Pancreas (tissue), 10 donors: Measurements from ENCODE around the gene POR. TPM values are rescaled to one million over a fixed set of nuclear protein-coding genes. Genes with fewer than 3 reads are reported as not detected.
A peak's percentile ranks its signal among the peaks of the same experiment; 100 is the strongest.

Experiments
- ATAC-seq, 4 donors: fragments of 200-7000 bp; cut with Tn5 transposase; one replicate each; pipeline versions ENCODE4 v1.8.0 to v1.9.1; 2020; ENCODE audit warnings: mild to moderate bottlenecking in 4 of 4, moderate library complexity in 4 of 4
- DNase-seq, 6 donors: peaks; one replicate each; pipeline ENCODE4 v3.0.0-alpha.2; 2020
- FAIRE-seq: peaks from 2 replicates; lab custom pipeline; 2012; peaks lifted over from hg19 to GRCh38; lab: Jason Lieb, UNC
- H3K27ac ChIP-seq, 4 donors: fragments of 200-600 bp; sonication (generic); 1 replicate in 3 of 4; 2 replicates in 1 of 4; pipeline versions ENCODE4 v1.5.0 to v1.8.0; 2020
- H3K27me3 ChIP-seq, 4 donors: fragments of 200-600 bp; one replicate each; pipeline ENCODE4 v1.8.0; 2021
- H3K36me3 ChIP-seq, 3 donors: fragments of 200-600 bp; sonication (generic) in 1 of 3; one replicate each; pipeline versions ENCODE4 v1.5.0 to v1.8.0; 2020 to 2021
- H3K4me1 ChIP-seq, 3 donors: fragments of 200-600 bp; one replicate each; pipeline ENCODE4 v1.8.0; 2021
- H3K4me3 ChIP-seq, 4 donors: fragments of 200-600 bp; sonication (generic) in 2 of 4; one replicate each; pipeline versions ENCODE4 v1.5.0 to v1.8.0; 2020 to 2021
- H3K9me3 ChIP-seq, 4 donors: fragments of 200-600 bp; one replicate each; pipeline ENCODE4 v1.8.0; 2021
- CTCF ChIP-seq, 4 donors: fragments of 200-600 bp; sonication (generic) in 3 of 4; IDR thresholded peaks; one replicate each; pipeline versions ENCODE4 v1.5.0 to v1.8.0; 2021; ENCODE audit warnings: antibody characterized with exemption in 4 of 4
- WGBS, 2 donors: extraction: QIAGEN DNeasy Blood & Tissue Kit; methylation state at CpG; one replicate each; pipeline ENCODE4 v1.1.7; 2013; 5-methylcytosine and 5-hydroxymethylcytosine counted together
- intact Hi-C, 3 donors: fragments of 100-400 bp; cut with DNase I; formaldehyde crosslinking; loops; one replicate each; pipeline versions ENCODE4 v1.11.1 to v1.14.2; 2022
- polyA plus RNA-seq, 2 donors: library from polyadenylated mRNA; stranded (reverse); fragments of 200-250 nt; gene quantifications; one replicate each; pipeline ENCODE4 v1.2.3, GENCODE V29; 2013
- total RNA-seq, 6 donors: library from RNA; stranded (reverse); fragmentation: NEBNext Ultra II Directional in 4 of 6; extraction: Animal tissue kit (Norgen Biotek cat#: 25700) in 4 of 6; gene quantifications; one replicate each; pipeline versions ENCODE4 v1.2.1 to v1.2.4, GENCODE V29; 2021 to 2023
- donor health status: healthy with polysubstance abuse.
- donor health status: DM: no; HTN: no; CAD: no; lungs with moderate emphysema.
- donor health status: DM: no; HTN: no; CAD: no.
- donor health status: control.
- donor health status: control.
- donor health status: Bipolar disorder and iron deficiency.
- donor health status: DM: yes; HTN: yes; CAD: no.
- donor health status: DM: no; HTN: no; CAD: no.
- donor health status: DM: no; HTN: no; CAD: no.
- donor health status: DM: yes; HTN: yes; CAD: no.

The POR gene
- total and polyA plus RNA-seq, 8 donors: 29.7 to 99.0 (median 43.6) TPM

GRCh38 chr7:75969704-75970498, 54.9 kb downstream of the POR start:
- H3K27me3 ChIP-seq: no peaks in the 10 kb centered on the region
- H3K4me3 ChIP-seq: no peak overlapping the region
- intact Hi-C loops: no loop called here
- no peaks in the 10 kb centered on the region for H3K9me3 ChIP-seq
- FAIRE-seq (no peak), ATAC-seq (no peak), DNase-seq (no peak)
- no peak overlapping the region for H3K27ac ChIP-seq
- no peaks in the 10 kb centered on the region for H3K36me3 ChIP-seq
- 92% methylated on average over 30 of the region's 30 CpGs for WGBS, 2 donors
- no peak for TF ChIP-seq CTCF (IDR thresholded peaks at IDR 0.05)
- peaks cover 0 to 2% (median 0%) of the 10 kb centered on the region in 3 donors for H3K4me1 ChIP-seq

GRCh38 chr7:75971309-75971960, 56.5 kb downstream of the POR start:
- TF ChIP-seq CTCF (IDR thresholded peaks at IDR 0.05): no peak
- H3K4me1 ChIP-seq: peaks cover 0 to 2% (median 0%) of the 10 kb centered on the region in 3 donors
- no peak for ATAC-seq
- WGBS, 2 donors: 84 to 87% methylated on average over 14 of the region's 14 CpGs
- no peaks in the 10 kb centered on the region for H3K27me3 ChIP-seq
- no peak overlapping the region for H3K4me3 ChIP-seq
- no peak for DNase-seq
- H3K9me3 ChIP-seq: no peaks in the 10 kb centered on the region
- no peak overlapping the region for H3K27ac ChIP-seq
- FAIRE-seq: no peak
- intact Hi-C loops: no loop called here
- no peaks in the 10 kb centered on the region for H3K36me3 ChIP-seq

GRCh38 chr7:75971961-75972763, 57.2 kb downstream of the POR start:
- no peak overlapping the region for H3K4me3 ChIP-seq
- H3K36me3 ChIP-seq: no peaks in the 10 kb centered on the region
- FAIRE-seq: no peak
- no peak for DNase-seq
- WGBS, 2 donors: 79 to 80% methylated on average over 19 of the region's 19 CpGs
- peaks cover 0 to under 1% (median 0%) of the 10 kb centered on the region in 3 donors for H3K4me1 ChIP-seq
- ATAC-seq: peak in 3 of 4 donors; percentile 49 to 54 (median 50)
- no peak overlapping the region for H3K27ac ChIP-seq
- H3K27me3 ChIP-seq: no peaks in the 10 kb centered on the region
- H3K9me3 ChIP-seq: no peaks in the 10 kb centered on the region
- intact Hi-C loops: no loop called here
- no peak for TF ChIP-seq CTCF (IDR thresholded peaks at IDR 0.05)

GRCh38 chr7:75977743-75978142, 62.8 kb downstream of the POR start:
- FAIRE-seq: no peak
- H3K27ac ChIP-seq: no peak overlapping the region
- ATAC-seq: peak in 3 of 4 donors; percentile 21 to 32 (median 25)

More at GRCh38 chr7:75977743-75978142, 62.8 kb downstream of the POR start:
- Histone ChIP-seq H3K27me3 (no peaks in the 10 kb centered on the region), H3K4me1 (no peaks in the 10 kb centered on the region), H3K9me3 (no peaks in the 10 kb centered on the region), H3K36me3 (peaks cover 0 to 11% (median 0%) of the 10 kb centered on the region in 3 donors), H3K4me3 (no peak overlapping the region)
- TF ChIP-seq CTCF (IDR thresholded peaks at IDR 0.05): no peak
- DNase-seq: peak in 2 of 6 donors; percentile 7 to 13
- intact Hi-C loops: no loop called here
- WGBS, 2 donors: 79 to 87% methylated on average over 8 of the region's 8 CpGs
